Stomach (tissue), 4 donors: ENCODE measurements around the gene PHIP.

Experiments used
- POLR2A ChIP-seq, 4 donors: fragments of 450-650 bp; IDR thresholded peaks; one replicate each; pipeline ENCODE4 v1.6.1; 2016; ENCODE audit warnings: antibody characterized with exemption in 4 of 4, control low read depth in 2 of 4, mild to moderate bottlenecking in 1 of 4, moderate library complexity in 1 of 4
- POLR2AphosphoS5 ChIP-seq, 3 donors: sonication (generic); formaldehyde crosslinking; IDR thresholded peaks; one replicate each; pipeline ENCODE4 v1.6.1; 2016; ENCODE audit warnings: antibody characterized with exemption in 3 of 3
- TF ChIP-seq, protein P1 (sequence below), 7 experiments: fragments of 450-650 bp in 4 of 7; fragments of 200-600 bp in 3 of 7; sonication (generic) in 3 of 7; IDR thresholded peaks; one replicate each; pipeline ENCODE4 v1.5.1; 2016 to 2019; ENCODE audit warnings: antibody characterized with exemption in 7 of 7, control low read depth in 2 of 7, mild to moderate bottlenecking in 1 of 7

DNA sequence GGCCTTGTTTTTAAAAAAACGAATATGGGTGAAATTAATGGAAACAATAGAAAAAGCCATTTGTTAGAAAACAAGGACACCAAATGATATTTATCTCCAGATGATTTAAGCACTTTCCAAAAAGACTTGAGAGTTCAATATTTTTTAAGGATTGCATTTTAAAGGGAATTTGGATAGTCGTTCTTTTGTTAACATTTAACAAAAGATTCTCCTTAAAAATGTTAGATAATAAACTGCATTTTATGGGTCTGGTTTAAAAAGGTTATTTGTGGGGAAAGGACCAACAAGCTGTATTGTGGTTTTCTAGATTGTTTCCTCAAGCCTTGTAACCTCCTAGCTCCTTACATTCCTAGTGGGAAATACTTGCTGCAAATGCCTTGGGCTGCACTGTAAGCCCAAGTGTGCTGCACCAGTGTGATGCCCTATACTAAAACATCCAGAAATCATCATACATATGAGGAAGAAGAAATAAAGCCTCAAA lies 1.5 kb upstream of the PHIP start:
- TF ChIP-seq, protein P1, sequence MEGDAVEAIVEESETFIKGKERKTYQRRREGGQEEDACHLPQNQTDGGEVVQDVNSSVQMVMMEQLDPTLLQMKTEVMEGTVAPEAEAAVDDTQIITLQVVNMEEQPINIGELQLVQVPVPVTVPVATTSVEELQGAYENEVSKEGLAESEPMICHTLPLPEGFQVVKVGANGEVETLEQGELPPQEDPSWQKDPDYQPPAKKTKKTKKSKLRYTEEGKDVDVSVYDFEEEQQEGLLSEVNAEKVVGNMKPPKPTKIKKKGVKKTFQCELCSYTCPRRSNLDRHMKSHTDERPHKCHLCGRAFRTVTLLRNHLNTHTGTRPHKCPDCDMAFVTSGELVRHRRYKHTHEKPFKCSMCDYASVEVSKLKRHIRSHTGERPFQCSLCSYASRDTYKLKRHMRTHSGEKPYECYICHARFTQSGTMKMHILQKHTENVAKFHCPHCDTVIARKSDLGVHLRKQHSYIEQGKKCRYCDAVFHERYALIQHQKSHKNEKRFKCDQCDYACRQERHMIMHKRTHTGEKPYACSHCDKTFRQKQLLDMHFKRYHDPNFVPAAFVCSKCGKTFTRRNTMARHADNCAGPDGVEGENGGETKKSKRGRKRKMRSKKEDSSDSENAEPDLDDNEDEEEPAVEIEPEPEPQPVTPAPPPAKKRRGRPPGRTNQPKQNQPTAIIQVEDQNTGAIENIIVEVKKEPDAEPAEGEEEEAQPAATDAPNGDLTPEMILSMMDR (IDR thresholded peaks at IDR 0.05) = no peak
- TF ChIP-seq POLR2A (IDR thresholded peaks at IDR 0.05) (no peak), POLR2AphosphoS5 (IDR thresholded peaks at IDR 0.05) (no peak)
